Trophoblast cell (in vitro differentiated cells and primary cell): Measurements from ENCODE around the gene B3GLCT.

Experiments
- DNase-seq, 2 donors: peaks; one replicate each; pipeline ENCODE4 v3.0.0-alpha.2; 2016
- H2AFZ ChIP-seq: 2 replicates; pipeline ENCODE4 v1.6.1; 2013; ENCODE audit warnings: low read length, moderate library complexity, mild to moderate bottlenecking; ENCODE audit not compliant: insufficient read depth, poor library complexity
- H2AK5ac ChIP-seq: 2 replicates; pipeline ENCODE4 v1.6.1; 2013; ENCODE audit warnings: mild to moderate bottlenecking, low read length
- H2BK120ac ChIP-seq: 2 replicates; pipeline ENCODE4 v1.6.1; 2013; ENCODE audit warnings: low read length, mild to moderate bottlenecking, moderate library complexity; ENCODE audit not compliant: insufficient read depth, poor library complexity
- H2BK12ac ChIP-seq: 2 replicates; pipeline ENCODE4 v1.6.1; 2013; ENCODE audit warnings: mild to moderate bottlenecking, low read length, moderate library complexity
- H2BK5ac ChIP-seq: 2 replicates; pipeline ENCODE4 v1.6.1; 2013; ENCODE audit warnings: low read length, low read depth, moderate library complexity, mild to moderate bottlenecking; ENCODE audit not compliant: poor library complexity
- H3K14ac ChIP-seq: 2 replicates; pipeline ENCODE4 v1.6.1; 2013; ENCODE audit warnings: mild to moderate bottlenecking, low read length
- H3K18ac ChIP-seq: 2 replicates; pipeline ENCODE4 v1.6.1; 2013; ENCODE audit warnings: mild to moderate bottlenecking, low read length
- H3K23ac ChIP-seq: 2 replicates; pipeline ENCODE4 v1.6.1; 2013; ENCODE audit warnings: low read length
- H3K27ac ChIP-seq: 2 replicates; pipeline ENCODE4 v1.5.1; 2013; ENCODE audit warnings: low read depth, mild to moderate bottlenecking, inconsistent platforms, low read length, moderate library complexity
- H3K27me3 ChIP-seq: 2 replicates; pipeline ENCODE4 v1.6.1; 2013; ENCODE audit warnings: inconsistent platforms, mild to moderate bottlenecking, low read length, moderate library complexity; ENCODE audit not compliant: insufficient read depth
- H3K36me3 ChIP-seq, 2 experiments: 1 replicate in 1 of 2; 2 replicates in 1 of 2; pipeline ENCODE4 v1.6.1; 2013; ENCODE audit warnings: low read length in 2 of 2, mild to moderate bottlenecking in 2 of 2, moderate library complexity in 1 of 2; ENCODE audit not compliant: insufficient read depth in 2 of 2, control insufficient read depth in 1 of 2
- H3K4ac ChIP-seq: 2 replicates; pipeline ENCODE4 v1.6.1; 2013; ENCODE audit warnings: low read depth, mild to moderate bottlenecking, low read length, moderate library complexity
- H3K4me1 ChIP-seq, 2 experiments: 1 replicate in 1 of 2; 2 replicates in 1 of 2; pipeline ENCODE4 v1.6.1; 2013; ENCODE audit warnings: low read length in 2 of 2, mild to moderate bottlenecking in 2 of 2, moderate library complexity in 1 of 2; ENCODE audit not compliant: insufficient read depth in 2 of 2, control insufficient read depth in 1 of 2
- H3K4me2 ChIP-seq: 2 replicates; pipeline ENCODE4 v1.6.1; 2013; ENCODE audit warnings: inconsistent platforms, mild to moderate bottlenecking, low read length, moderate library complexity
- H3K4me3 ChIP-seq: 2 replicates; pipeline ENCODE4 v1.5.1; 2013; ENCODE audit warnings: mild to moderate bottlenecking, low read depth, low read length, inconsistent platforms
- H3K79me1 ChIP-seq: one replicate; pipeline ENCODE4 v1.6.1; 2013; ENCODE audit warnings: low read length
- H3K79me2 ChIP-seq: 2 replicates; pipeline ENCODE4 v1.6.1; 2013; ENCODE audit warnings: low read length, mild to moderate bottlenecking; ENCODE audit not compliant: control insufficient read depth, insufficient read depth, poor library complexity
- H3K9ac ChIP-seq: 2 replicates; pipeline ENCODE4 v1.6.1; 2013; ENCODE audit warnings: mild to moderate bottlenecking, low read length
- H3K9me3 ChIP-seq: 2 replicates; pipeline ENCODE4 v1.6.1; 2013; ENCODE audit warnings: low read depth, mild to moderate bottlenecking, control low read depth, inconsistent platforms, low read length; ENCODE audit not compliant: insufficient read depth
- H4K12ac ChIP-seq: 2 replicates; pipeline ENCODE4 v1.6.1; 2013; ENCODE audit warnings: low read depth, mild to moderate bottlenecking, low read length, moderate library complexity
- H4K8ac ChIP-seq: 2 replicates; pipeline ENCODE4 v1.6.1; 2013; ENCODE audit warnings: low read depth, mild to moderate bottlenecking, low read length, moderate library complexity
- H4K91ac ChIP-seq: one replicate; pipeline ENCODE4 v1.6.1; 2013; ENCODE audit warnings: low read depth, mild to moderate bottlenecking, low read length, moderate library complexity
- WGBS: extraction: QIAGEN DNeasy Blood & Tissue Kit; methylation state at CpG from one replicate; pipeline ENCODE4 v1.1.7; 2013; ENCODE audit warnings: missing lambda C conversion rate; ENCODE audit not compliant: insufficient read length, insufficient coverage; ENCODE audit errors: extremely low coverage; 5-methylcytosine and 5-hydroxymethylcytosine counted together

B3GLCT gene

DNA sequence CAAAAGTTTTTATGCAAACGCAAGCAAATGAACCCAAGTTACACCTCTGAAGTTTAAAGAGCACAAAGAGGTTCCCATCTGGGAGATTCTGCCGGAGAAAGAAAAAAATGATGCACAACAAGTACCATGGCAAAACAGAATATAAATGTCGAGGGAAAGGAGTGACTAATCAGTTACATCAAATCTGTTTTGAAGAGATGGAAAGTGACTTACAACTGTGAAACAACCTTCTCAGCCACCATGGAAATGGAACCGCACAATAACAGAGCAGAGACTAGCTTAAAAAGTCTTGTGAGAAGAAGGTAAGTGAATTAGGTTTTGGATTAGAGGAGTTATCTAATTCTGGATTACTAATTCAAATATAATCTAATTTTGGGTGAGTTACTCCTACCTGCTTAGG is 40.5 kb upstream of the B3GLCT start:
- no peaks in the 10 kb centered on the region for H3K27me3 ChIP-seq
- no peak overlapping the region for H4K12ac ChIP-seq
- H2AFZ ChIP-seq, result no peak overlapping the region
- WGBS, result no CpG with 5 or more reads among the region's 4 CpGs
- H4K91ac ChIP-seq, result no peak overlapping the region
- no peak overlapping the region for H3K4me3 ChIP-seq
- no peak overlapping the region for H3K18ac ChIP-seq
- no peak overlapping the region for H3K4me2 ChIP-seq
- no peaks in the 10 kb centered on the region for H3K4me1 ChIP-seq
- H3K36me3 ChIP-seq, result peaks cover 2 to 3% of the 10 kb centered on the region in 2 experiments
- H3K79me2 ChIP-seq, result peaks cover 9% of the 10 kb centered on the region
- no peak overlapping the region for H2BK5ac ChIP-seq
- H3K27ac ChIP-seq, result no peak overlapping the region
- H2BK120ac ChIP-seq, result no peak overlapping the region
- peak overlapping the region; percentile 75 for H3K4ac ChIP-seq
- H3K9ac ChIP-seq, result no peak overlapping the region
- no peak overlapping the region for H2BK12ac ChIP-seq
- no peaks in the 10 kb centered on the region for H3K9me3 ChIP-seq
- H4K8ac ChIP-seq, result no peak overlapping the region
- no peak for DNase-seq
- H3K14ac ChIP-seq, result no peak overlapping the region
- no peak overlapping the region for H3K23ac ChIP-seq
- peaks cover 7% of the 10 kb centered on the region for H3K79me1 ChIP-seq
- no peak overlapping the region for H2AK5ac ChIP-seq

DNA sequence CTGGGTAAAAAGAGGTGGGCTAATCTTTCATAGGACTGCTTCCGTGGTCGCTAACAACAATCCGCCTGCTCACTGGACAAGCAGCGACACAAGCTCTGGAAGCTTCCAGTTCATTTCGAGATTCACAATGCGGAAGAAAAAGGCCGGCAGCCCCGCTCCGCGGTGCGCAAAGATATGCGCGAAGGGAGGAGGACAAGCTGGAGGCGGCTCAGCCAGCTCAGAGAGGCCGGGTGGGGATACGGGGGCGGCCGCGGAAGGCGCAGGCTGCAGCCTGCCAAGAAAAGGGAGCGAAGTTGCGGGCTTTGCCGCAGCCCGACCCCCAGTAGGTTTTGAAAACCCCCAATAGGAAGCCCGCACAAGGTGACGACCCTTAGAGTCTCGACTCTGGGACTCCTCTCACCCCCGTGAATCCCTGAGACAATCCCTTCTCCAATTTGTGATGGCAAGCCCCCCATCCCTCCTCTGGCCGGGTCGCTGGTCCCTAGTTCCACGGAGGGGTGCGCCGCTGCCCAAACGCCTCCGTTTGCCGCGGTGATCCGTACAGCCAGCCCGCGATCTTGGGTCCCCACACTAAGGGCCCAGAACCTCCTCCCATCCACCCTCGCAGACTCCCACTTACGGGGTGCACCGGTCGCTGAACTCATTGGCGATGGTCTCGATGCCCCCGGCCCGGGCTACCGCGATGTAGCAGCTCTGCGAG is 38.8 kb upstream of the B3GLCT start:
- Histone ChIP-seq H2BK12ac (no peak overlapping the region), H3K23ac (no peak overlapping the region), H3K27me3 (no peaks in the 10 kb centered on the region), H3K9me3 (no peaks in the 10 kb centered on the region), H3K9ac (peak overlapping the region; percentile 78), H3K14ac (peak overlapping the region; percentile 75), H3K36me3 (peaks cover 2 to 3% of the 10 kb centered on the region in 2 experiments), H4K91ac (peak overlapping the region; percentile 71), H3K18ac (peak overlapping the region; percentile 86), H4K8ac (peak overlapping the region; percentile 69), H2AFZ (peak overlapping the region; percentile 91), H3K4me1 (no peaks in the 10 kb centered on the region), H2BK5ac (peak overlapping the region; percentile 43), H4K12ac (peak overlapping the region; percentile 36), H3K4ac (peak overlapping the region; percentile 68), H3K4me3 (peak overlapping the region; percentile 97), H3K27ac (peak overlapping the region; percentile 70), H3K79me2 (peaks cover 9% of the 10 kb centered on the region), H3K4me2 (peak overlapping the region; percentile 79), H3K79me1 (peaks cover 7% of the 10 kb centered on the region), H2BK120ac (peak overlapping the region; percentile 44), H2AK5ac (peak overlapping the region; percentile 23)
- no CpG with 5 or more reads among the region's 51 CpGs for WGBS
- DNase-seq, result peak; percentile 59 to 82

DNA sequence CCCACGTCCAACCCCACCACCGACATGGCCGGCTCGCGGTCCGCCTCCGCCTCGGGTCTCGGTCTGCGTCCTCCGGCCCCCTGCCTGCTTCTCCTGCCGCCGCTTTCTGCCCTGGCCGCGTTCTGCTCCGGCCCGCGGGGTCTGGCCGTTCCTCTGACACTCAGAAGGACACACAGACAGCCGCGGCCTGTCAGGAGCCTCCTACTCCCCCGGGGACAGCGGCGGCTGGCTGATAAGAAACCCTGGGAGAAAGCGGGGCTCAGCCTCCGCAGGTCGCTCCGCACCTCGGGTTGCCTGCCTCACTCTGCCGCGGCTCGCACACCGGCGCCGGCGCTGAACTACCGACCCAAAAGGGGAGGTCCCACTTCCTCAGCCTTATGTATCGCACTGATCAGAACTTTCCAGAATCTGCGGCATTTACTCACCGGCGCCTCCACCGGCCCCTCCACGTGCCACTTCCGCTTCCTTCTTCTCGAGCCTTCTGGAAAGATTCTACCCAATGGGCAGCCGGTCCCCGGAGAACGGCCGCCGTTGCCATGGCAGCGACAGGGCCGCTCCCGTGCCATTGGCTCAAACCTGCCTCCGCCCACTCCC is 38.1 kb upstream of the B3GLCT start, which contains the start of gene HSPH1:
HSPH1 (minus strand) TSS at position 348 of the 594 bp plus-strand sequence; CDS start at position 26, 322 bp downstream.
- Histone ChIP-seq H3K9ac (peak within 1 kb of the TSS; percentile 81), H4K12ac (peak within 1 kb of the TSS; percentile 36), H3K4me3 (peak within 1 kb of the TSS; percentile 97), H3K23ac (no peak within 1 kb of the TSS), H3K4me2 (peak within 1 kb of the TSS; percentile 95), H3K14ac (peak within 1 kb of the TSS; percentile 75), H2AK5ac (peak within 1 kb of the TSS; percentile 23), H3K36me3 (peaks cover 2 to 3% of the 10 kb centered on the region in 2 experiments), H3K4me1 (no peaks in the 10 kb centered on the region), H4K91ac (peak within 1 kb of the TSS; percentile 71), H3K9me3 (no peaks in the 10 kb centered on the region), H3K18ac (peak within 1 kb of the TSS; percentile 86), H4K8ac (peak within 1 kb of the TSS; percentile 69), H2AFZ (peak within 1 kb of the TSS; percentile 91), H2BK5ac (peak within 1 kb of the TSS; percentile 43), H3K4ac (peak within 1 kb of the TSS; percentile 68), H2BK120ac (peak within 1 kb of the TSS; percentile 44), H3K27me3 (no peaks in the 10 kb centered on the region), H2BK12ac (no peak within 1 kb of the TSS), H3K79me1 (peaks cover 7% of the 10 kb centered on the region), H3K27ac (peak within 1 kb of the TSS; percentile 70), H3K79me2 (peaks cover 9% of the 10 kb centered on the region)
- WGBS, result no CpG with 5 or more reads among the region's 54 CpGs
- peak; percentile 99 for DNase-seq

DNA sequence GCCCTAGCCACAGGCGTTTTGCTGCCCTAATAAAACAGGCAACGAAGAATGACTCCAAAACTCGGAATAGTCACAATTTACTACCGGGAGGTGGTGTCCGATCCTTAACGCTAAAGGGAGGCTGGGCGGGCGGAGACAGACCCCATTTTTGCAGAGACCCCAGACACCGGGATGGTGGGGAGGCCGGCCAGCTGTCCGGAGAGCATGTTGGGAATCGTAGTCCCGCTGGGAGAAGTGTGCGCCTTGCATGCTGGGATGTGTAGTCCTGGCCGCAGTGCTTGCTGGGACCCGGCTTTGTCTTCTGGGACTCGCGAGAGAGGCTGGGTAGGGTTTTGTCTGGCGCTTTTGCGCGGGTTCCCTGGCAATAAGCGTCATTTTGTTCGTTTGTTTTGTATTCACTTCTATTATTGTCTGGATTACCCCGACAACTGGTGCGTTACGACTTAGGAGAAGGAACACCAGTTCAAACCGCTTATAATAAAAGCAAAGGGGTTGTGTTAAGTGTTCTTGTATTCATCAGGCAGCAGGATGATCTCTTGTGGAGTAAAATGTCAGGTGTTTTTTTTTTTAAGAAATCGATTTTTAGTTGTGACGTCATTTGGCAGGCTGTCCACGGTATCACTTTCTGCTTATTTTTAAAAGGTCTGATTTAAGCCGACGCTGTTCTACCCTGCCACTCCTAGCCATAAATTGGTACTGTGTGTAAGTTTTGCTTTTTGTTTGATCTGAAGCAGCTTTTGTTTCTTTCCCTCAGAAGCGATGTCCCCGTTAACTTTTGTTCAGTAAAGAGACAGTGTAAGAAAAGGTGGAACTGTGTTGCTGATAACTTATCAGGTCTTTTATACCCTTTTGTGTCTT is 37.4 kb upstream of the B3GLCT start:
- Histone ChIP-seq H2BK12ac (no peak overlapping the region), H3K36me3 (peaks cover 2 to 3% of the 10 kb centered on the region in 2 experiments), H3K79me1 (peaks cover 7% of the 10 kb centered on the region), H3K23ac (no peak overlapping the region), H3K4me3 (peak overlapping the region; percentile 78), H3K27ac (peak overlapping the region; percentile 38), H3K4ac (peak overlapping the region; percentile 42), H3K14ac (no peak overlapping the region), H3K79me2 (peaks cover 9% of the 10 kb centered on the region), H2AFZ (peak overlapping the region; percentile 53), H4K12ac (no peak overlapping the region), H3K9me3 (no peaks in the 10 kb centered on the region), H3K27me3 (no peaks in the 10 kb centered on the region), H3K9ac (peak overlapping the region; percentile 81), H3K4me2 (peak overlapping the region; percentile 95), H3K4me1 (no peaks in the 10 kb centered on the region), H2AK5ac (no peak overlapping the region), H4K8ac (peak overlapping the region; percentile 66), H4K91ac (peak overlapping the region; percentile 10), H2BK5ac (no peak overlapping the region), H2BK120ac (no peak overlapping the region), H3K18ac (no peak overlapping the region)
- WGBS, result no CpG with 5 or more reads among the region's 34 CpGs
- peak; percentile 95 for DNase-seq
